ENCODE results near the gene ANXA2R.
A peak's percentile ranks its signal among the peaks of the same experiment; 100 is the strongest.
"Not testable (repeated sequence)": the region's sequence is repeated elsewhere in the genome, so short reads cannot be mapped to it uniquely, and the experiment has no call there.

ANXA2R gene

GRCh38 chr5:43027054-43027785 is 12.9 kb downstream of the ANXA2R start:
- DNase-seq: no peak

GRCh38 chr5:43025184-43025950 is 14.8 kb downstream of the ANXA2R start:
- DNase-seq: not testable (repeated sequence)

GRCh38 chr5:43024217-43024616 is 15.9 kb downstream of the ANXA2R start:
- DNase-seq: no peak

- DNase-seq: no peak
Measured at GRCh38 chr5:43021151-43021550, 19.0 kb downstream of the ANXA2R start.

- no peak for DNase-seq
Measured at GRCh38 chr5:43020399-43020746, 19.7 kb downstream of the ANXA2R start.

- peak; percentile 77 for DNase-seq
Measured at GRCh38 chr5:43019614-43020398, 20.3 kb downstream of the ANXA2R start.

- DNase-seq: no peak
Measured at GRCh38 chr5:43019291-43019613, 20.9 kb downstream of the ANXA2R start.

GRCh38 chr5:43017428-43017815 is 22.7 kb downstream of the ANXA2R start:
- DNase-seq: peak; percentile 47

GRCh38 chr5:43016217-43016779 is 23.8 kb downstream of the ANXA2R start:
- no peak for DNase-seq

GRCh38 chr5:43014522-43014921 is 25.6 kb downstream of the ANXA2R start:
- no peak for DNase-seq

GRCh38 chr5:43010935-43011315 is 29.2 kb downstream of the ANXA2R start:
- DNase-seq: no peak

GRCh38 chr5:43008363-43009153 is 31.6 kb downstream of the ANXA2R start:
- peak; percentile 86 for DNase-seq

GRCh38 chr5:43007911-43008362 is 32.2 kb downstream of the ANXA2R start:
- DNase-seq: peak; percentile 78

GRCh38 chr5:43007246-43007910 is 32.7 kb downstream of the ANXA2R start:
- peak; percentile 68 for DNase-seq

- no peak for DNase-seq
Measured at GRCh38 chr5:43006424-43007202, 33.5 kb downstream of the ANXA2R start.

- DNase-seq: no peak
Measured at GRCh38 chr5:43005031-43005430, 35.1 kb downstream of the ANXA2R start.

GRCh38 chr5:43001748-43002147 is 38.4 kb downstream of the ANXA2R start:
- no peak for DNase-seq

- no peak for DNase-seq
Measured at GRCh38 chr5:43000914-43001313, 39.2 kb downstream of the ANXA2R start.

GRCh38 chr5:43000111-43000840 is 39.8 kb downstream of the ANXA2R start:
- DNase-seq: no peak

GRCh38 chr5:42995360-42995751 is 44.8 kb downstream of the ANXA2R start:
- DNase-seq: no peak

Data from activated effector memory CD4-positive, alpha-beta T cell treated with Interleukin-2 at 50 U/mL for 16 hours (primary cell).